Stomach smooth muscle (tissue), 2 donors: ENCODE results near the gene MED13L.

ENCODE experiments used
- H3K27ac ChIP-seq: one replicate; pipeline ENCODE4 v1.7.0; 2013; ENCODE audit warnings: mild to moderate bottlenecking, low read length, inconsistent platforms
- H3K27me3 ChIP-seq, 2 donors: one replicate each; pipeline ENCODE4 v1.7.0; 2013; ENCODE audit warnings: low read length in 2 of 2; ENCODE audit not compliant: insufficient read depth in 2 of 2, control insufficient read depth in 1 of 2
- H3K36me3 ChIP-seq, 2 donors: one replicate each; pipeline ENCODE4 v1.7.0; 2013; ENCODE audit warnings: low read length in 2 of 2; ENCODE audit not compliant: control insufficient read depth in 2 of 2, insufficient read depth in 2 of 2
- H3K4me1 ChIP-seq: one replicate; pipeline ENCODE4 v1.7.0; 2013; ENCODE audit warnings: low read length; ENCODE audit not compliant: control insufficient read depth, insufficient read depth
- H3K4me3 ChIP-seq, 2 donors: one replicate each; pipeline ENCODE4 v1.7.0; 2013; ENCODE audit warnings: low read length in 2 of 2
- H3K9ac ChIP-seq, 2 donors: one replicate each; pipeline ENCODE4 v1.7.0; 2013; ENCODE audit warnings: low read length in 2 of 2, mild to moderate bottlenecking in 1 of 2
- H3K9me3 ChIP-seq, 2 donors: one replicate each; pipeline ENCODE4 v1.7.0; 2013; ENCODE audit warnings: low read length in 2 of 2; ENCODE audit not compliant: control insufficient read depth in 2 of 2
- donor health status: healthy.
- donor health status: Pancreatic carcinoma.

Gene MED13L

DNA sequence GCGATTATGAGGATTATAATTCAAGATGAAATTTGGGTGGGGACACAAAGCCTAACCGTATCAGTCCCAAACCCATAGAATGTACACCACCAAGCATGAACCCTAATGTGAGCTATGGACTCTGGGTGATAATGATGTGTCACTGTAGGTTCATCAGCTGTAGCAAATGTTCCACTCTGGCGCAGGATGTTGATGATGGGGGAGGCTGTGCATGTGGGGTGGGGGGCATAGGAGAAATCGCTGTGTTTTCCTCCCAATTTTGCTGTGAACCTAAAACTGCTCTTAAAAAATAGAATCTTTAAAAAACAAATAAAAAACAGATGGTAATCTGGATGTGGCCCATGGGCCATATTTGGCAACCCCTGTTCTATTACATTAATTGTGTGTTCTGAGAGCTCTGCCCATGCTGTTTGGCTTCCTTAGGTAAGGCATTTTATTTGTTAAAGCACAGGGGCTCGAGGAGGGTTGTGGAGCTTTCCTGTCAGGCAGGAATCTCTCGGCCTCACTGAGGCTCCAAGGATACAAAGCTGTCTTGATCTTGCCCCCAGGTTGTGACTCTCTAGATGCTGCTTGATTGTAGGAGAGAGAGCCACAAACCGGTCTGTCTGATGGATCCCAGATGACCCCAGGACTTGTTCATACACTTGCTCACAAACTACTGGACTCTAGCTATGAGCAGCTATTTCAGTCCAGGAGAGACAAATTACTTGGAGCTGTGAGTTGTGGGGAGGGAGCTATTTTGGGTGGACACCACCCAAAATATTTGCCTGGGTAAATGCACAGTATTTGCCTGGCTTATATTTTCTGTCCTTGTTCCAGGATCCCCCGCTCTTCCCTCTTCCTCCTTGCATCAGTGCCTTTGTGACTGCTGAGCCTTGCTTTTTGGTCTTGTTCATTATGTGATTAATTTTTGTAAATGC lies 340.2 kb downstream of the MED13L start:
- H3K9ac ChIP-seq: no peak overlapping the region
- H3K36me3 ChIP-seq: no peaks in the 10 kb centered on the region
- H3K4me1 ChIP-seq: peaks cover 3% of the 10 kb centered on the region
- no peak overlapping the region for H3K4me3 ChIP-seq
- H3K27ac ChIP-seq: no peak overlapping the region
- no peaks in the 10 kb centered on the region for H3K27me3 ChIP-seq
- H3K9me3 ChIP-seq: no peaks in the 10 kb centered on the region

DNA sequence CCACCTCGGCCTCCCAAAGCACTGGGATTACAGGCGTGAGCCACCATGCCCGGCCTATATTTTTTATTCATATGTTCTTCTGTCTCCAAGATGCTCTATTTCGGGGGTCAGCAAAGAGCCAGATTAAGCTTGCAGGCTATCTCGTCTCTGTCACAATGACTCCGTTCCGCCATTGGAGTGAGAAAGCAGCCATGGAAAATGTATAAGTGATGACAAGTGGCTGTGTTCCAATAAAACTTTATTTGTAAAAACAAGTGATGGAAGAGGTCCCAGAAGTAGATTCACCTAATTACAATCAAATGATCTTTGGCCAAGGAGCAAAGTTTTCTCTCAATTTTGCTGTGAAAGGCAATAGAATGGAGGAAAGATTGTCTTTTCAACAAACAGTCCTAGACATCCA lies 342.6 kb downstream of the MED13L start:
- Histone ChIP-seq H3K36me3 (no peaks in the 10 kb centered on the region), H3K27ac (no peak overlapping the region), H3K4me3 (no peak overlapping the region), H3K9ac (no peak overlapping the region), H3K9me3 (no peaks in the 10 kb centered on the region), H3K4me1 (peaks cover 3% of the 10 kb centered on the region), H3K27me3 (no peaks in the 10 kb centered on the region)

DNA sequence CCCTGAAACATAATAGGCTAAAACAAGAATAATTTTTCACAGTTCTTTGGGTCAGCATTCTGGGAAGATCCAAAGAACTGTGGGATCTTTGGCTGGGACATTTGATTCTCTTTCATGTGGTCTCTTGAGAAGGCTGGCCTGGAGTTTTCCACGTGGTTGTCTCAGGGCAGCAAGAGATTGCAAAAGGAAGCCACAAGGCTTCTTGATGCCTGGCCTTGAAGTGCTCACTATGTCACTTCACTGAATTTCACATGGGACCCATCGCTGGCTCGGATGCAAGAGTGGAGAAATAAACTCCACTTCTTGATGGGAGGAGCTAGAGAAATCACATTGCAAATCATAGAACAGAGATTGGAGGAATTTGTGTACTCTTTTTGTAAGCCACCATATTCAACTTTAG lies 343.4 kb downstream of the MED13L start:
- H3K4me3 ChIP-seq: no peak overlapping the region
- H3K4me1 ChIP-seq: peaks cover 3% of the 10 kb centered on the region
- H3K27ac ChIP-seq: no peak overlapping the region
- no peaks in the 10 kb centered on the region for H3K36me3 ChIP-seq
- no peak overlapping the region for H3K9ac ChIP-seq
- H3K9me3 ChIP-seq: no peaks in the 10 kb centered on the region
- no peaks in the 10 kb centered on the region for H3K27me3 ChIP-seq

DNA sequence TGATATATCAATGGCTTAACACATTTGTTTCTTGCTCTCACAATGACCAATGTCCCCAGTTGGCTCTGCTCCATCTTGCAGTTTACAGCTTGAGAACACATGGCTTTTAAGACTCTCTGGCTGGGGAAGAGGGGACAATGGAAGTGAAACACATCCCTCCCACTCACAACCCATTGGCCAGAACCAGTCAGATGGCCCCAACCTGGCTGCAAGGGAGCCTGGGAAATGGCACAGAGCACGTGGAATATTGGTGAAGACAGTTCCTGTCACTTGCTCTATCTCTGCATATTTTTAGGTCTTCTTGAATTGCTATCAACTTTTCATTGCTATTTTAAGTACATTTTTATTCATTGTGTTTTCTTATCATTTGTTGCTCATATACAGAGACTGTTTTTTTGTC lies 345.4 kb downstream of the MED13L start:
- Histone ChIP-seq H3K4me1 (no peaks in the 10 kb centered on the region), H3K36me3 (no peaks in the 10 kb centered on the region), H3K9me3 (no peaks in the 10 kb centered on the region), H3K27ac (no peak overlapping the region), H3K27me3 (no peaks in the 10 kb centered on the region), H3K9ac (no peak overlapping the region), H3K4me3 (no peak overlapping the region)

DNA sequence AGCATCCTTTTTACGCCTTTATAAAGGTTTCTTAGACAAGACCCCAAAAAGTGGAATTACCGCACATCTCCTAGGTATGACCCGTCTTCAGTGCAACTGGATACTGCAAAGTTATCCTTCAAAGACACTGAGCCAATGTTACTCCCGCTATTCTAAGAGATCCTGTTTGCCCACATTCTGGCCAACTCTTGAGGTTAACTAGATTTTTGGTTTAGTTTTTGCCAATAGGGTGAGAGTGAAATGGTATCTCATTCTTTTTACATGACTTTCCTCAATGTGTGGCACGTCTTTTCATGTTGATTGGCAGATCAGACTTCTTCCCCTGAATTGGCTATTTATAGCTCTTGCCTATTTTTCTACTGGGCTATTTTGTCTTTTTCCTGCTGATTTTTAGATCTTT lies 347.2 kb downstream of the MED13L start:
- Histone ChIP-seq H3K27me3 (peaks cover 0 to under 1% of the 10 kb centered on the region in 2 donors), H3K9me3 (no peaks in the 10 kb centered on the region), H3K36me3 (no peaks in the 10 kb centered on the region), H3K9ac (no peak overlapping the region), H3K4me3 (no peak overlapping the region), H3K4me1 (no peaks in the 10 kb centered on the region), H3K27ac (no peak overlapping the region)

DNA sequence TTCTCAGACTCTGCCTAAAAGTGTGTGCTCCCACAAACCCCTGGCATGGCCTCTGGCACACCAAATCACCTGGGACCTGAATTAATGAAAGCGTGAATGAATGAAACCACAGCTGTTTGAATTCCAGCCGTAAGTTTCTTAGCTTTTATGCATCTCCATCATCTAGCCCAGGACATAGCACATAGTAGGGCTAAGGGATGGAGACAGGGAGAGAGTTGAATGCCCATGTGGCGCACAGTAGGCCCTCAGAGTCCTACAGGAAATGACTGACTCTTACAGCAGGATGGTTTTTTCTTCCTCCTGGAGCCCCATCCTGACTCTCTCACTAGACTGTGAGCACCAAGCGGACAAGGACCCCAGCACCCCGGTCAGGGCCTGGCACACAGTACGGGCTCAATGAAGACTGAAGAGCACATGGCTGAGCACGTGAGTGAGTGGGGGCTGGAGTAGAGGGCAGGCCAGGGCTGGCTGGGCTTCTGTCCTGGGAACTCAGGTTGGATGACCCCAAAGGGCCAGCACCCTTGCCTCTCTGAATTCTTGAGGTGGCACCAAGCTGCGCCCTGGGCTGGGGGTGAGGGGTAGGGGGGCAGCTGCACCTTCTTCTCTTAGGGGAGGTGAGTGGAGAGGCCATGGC lies 351.3 kb downstream of the MED13L start:
- no peaks in the 10 kb centered on the region for H3K36me3 ChIP-seq
- H3K27ac ChIP-seq: no peak overlapping the region
- no peaks in the 10 kb centered on the region for H3K4me1 ChIP-seq
- H3K9me3 ChIP-seq: peaks cover 0 to 6% of the 10 kb centered on the region in 2 donors
- no peak overlapping the region for H3K4me3 ChIP-seq
- H3K9ac ChIP-seq: no peak overlapping the region
- H3K27me3 ChIP-seq: peaks cover 5 to 6% of the 10 kb centered on the region in 2 donors

DNA sequence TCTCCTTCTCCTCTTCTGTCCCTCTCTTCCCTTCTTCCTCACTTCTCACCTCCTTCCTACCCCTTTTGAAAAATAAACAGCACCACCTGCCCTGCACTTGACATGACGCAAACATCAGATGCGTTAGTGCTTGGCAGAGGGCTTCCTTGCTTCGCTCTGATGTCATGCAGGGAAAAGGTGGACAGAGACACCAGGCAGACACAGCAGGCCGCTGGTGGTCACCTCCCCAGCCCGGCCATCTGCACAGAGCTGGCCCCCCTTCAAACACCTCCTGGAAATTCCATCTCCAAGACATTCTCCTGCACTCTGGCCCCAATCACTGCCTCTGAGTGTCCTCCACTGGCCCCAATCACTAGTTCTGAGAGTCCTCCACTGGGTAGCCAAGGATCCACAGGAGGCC lies 353.6 kb downstream of the MED13L start:
- peaks cover 6 to 10% of the 10 kb centered on the region in 2 donors for H3K27me3 ChIP-seq
- H3K4me1 ChIP-seq: no peaks in the 10 kb centered on the region
- no peak overlapping the region for H3K27ac ChIP-seq
- H3K9ac ChIP-seq: no peak overlapping the region
- H3K9me3 ChIP-seq: peaks cover 0 to 6% of the 10 kb centered on the region in 2 donors
- no peak overlapping the region for H3K4me3 ChIP-seq
- no peaks in the 10 kb centered on the region for H3K36me3 ChIP-seq

DNA sequence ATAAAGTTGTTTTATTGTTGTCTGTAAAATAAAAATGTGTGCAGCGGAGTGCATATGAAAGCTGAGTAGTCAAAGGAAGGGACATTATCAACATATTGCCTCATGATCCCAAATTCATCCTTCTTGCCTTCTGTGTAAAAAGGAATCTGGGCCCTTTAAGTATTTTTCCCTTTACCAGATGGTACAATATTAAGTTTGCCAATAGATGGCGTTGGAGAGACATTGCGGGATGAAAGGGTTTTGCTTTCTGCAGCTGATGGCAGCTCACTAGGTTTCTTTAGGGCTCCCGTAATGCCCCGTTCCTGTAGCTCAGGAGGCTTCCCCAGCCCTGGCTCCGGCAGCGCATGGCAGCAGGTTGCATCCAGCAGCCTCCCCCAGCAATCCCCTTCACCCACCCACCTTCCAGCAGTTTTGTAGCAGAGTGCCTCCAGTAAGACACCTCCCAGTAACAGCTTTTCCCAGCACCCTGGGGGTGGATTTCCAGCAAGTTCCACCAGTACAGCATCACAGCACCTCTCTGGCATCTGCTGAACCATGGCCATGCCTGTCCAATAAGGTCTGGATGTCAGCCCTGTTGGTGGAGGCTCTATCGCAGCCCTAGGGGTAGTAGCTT lies 354.4 kb downstream of the MED13L start:
- H3K9me3 ChIP-seq: peaks cover 0 to 6% of the 10 kb centered on the region in 2 donors
- no peaks in the 10 kb centered on the region for H3K36me3 ChIP-seq
- peaks cover 9 to 12% of the 10 kb centered on the region in 2 donors for H3K27me3 ChIP-seq
- no peaks in the 10 kb centered on the region for H3K4me1 ChIP-seq
- H3K9ac ChIP-seq: no peak overlapping the region
- no peak overlapping the region for H3K4me3 ChIP-seq
- H3K27ac ChIP-seq: no peak overlapping the region

DNA sequence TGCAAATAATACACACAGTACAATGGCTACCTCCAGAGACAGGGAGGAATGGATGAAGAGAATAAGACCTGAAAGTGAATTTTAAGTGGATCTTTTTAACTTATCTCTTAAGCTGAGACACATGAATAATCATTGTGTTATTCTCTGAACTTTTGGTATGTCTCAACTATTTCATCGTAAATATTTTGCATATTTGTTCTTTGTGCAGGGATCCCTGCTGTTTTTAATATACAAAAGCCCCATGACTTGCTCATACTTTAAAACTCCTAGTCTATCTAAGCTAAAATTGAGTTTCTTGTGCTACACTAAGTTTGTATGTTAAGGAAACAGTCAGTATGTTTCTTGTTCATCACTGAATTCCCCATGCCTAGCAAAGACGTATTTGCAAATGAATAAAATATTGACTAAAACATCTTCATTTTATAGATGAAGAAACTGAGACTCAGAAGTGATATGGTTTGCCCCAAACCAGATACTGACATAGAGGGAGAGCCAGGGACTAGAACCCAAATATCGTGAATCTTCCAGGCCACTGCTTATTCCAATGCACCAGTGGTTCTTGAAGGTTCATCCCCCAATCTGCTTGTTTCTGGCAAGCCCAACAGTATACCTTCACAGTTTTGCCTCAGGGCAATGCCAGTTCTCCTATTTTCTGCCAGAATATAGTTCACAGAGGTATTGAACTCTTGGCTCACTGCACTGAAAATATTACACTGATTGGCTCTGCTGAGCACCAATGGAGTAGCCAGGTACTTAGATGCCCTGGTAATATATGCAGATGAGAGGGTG lies 356.9 kb downstream of the MED13L start:
- Histone ChIP-seq H3K27me3 (peaks cover 20 to 23% of the 10 kb centered on the region in 2 donors), H3K9me3 (peaks cover 0 to 6% of the 10 kb centered on the region in 2 donors), H3K27ac (no peak overlapping the region), H3K4me3 (no peak overlapping the region), H3K36me3 (no peaks in the 10 kb centered on the region), H3K4me1 (no peaks in the 10 kb centered on the region), H3K9ac (no peak overlapping the region)

DNA sequence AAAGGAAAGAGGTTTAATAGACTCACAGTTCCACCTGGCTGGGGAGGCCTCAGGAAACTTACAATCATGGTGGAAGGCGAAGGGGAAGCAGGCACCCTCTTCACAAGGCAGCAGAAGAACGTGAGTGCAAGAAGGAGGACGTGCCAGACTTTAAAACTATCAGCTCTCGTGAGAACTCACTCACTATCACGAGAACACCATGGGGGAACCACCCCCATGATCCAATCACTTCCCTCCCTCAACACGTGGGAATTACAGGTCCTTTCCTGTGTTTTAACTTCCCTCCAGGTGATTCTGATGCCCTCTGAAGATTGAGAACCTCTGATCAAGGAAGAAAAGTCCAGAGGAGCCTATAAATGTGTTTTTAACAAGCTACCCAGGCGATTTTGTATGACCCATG lies 358.7 kb downstream of the MED13L start:
- peaks cover 17 to 18% of the 10 kb centered on the region in 2 donors for H3K27me3 ChIP-seq
- peaks cover 0 to 6% of the 10 kb centered on the region in 2 donors for H3K9me3 ChIP-seq
- no peaks in the 10 kb centered on the region for H3K36me3 ChIP-seq

More for the DNA sequence above, 358.7 kb downstream of the MED13L start:
- Histone ChIP-seq H3K4me1 (no peaks in the 10 kb centered on the region), H3K4me3 (no peak overlapping the region), H3K27ac (no peak overlapping the region), H3K9ac (no peak overlapping the region)
